Thyroid gland (tissue), 4 donors: ENCODE results near the gene EXOC4. TPM values are rescaled to one million over a fixed set of nuclear protein-coding genes. Genes with fewer than 3 reads are reported as not detected.

Source experiments
- DNase-seq, 2 donors: peaks; one replicate each; pipeline ENCODE4 v3.0.0-alpha.2; 2019
- H3K27ac ChIP-seq, 3 donors: fragments of 200-600 bp; sonication (generic); 1 replicate in 2 of 3; 2 replicates in 1 of 3; pipeline ENCODE4 v1.5.1; 2016 to 2019; ENCODE audit warnings: mild to moderate bottlenecking in 1 of 3, moderate library complexity in 1 of 3
- H3K27me3 ChIP-seq: fragments of 200-600 bp; sonication (generic); one replicate; pipeline ENCODE4 v1.5.1; 2019
- H3K36me3 ChIP-seq, 2 donors: fragments of 200-600 bp; sonication (generic); one replicate each; pipeline ENCODE4 v1.5.1; 2016 to 2019
- H3K4me1 ChIP-seq, 2 donors: fragments of 200-600 bp; sonication (generic); one replicate each; pipeline ENCODE4 v1.5.1; 2017 to 2019
- H3K4me3 ChIP-seq, 3 donors: fragments of 200-600 bp; sonication (generic); replicated peaks in 1 of 3; 1 replicate in 2 of 3; 2 replicates in 1 of 3; pipeline ENCODE4 v1.5.1; 2016; ENCODE audit warnings: mild to moderate bottlenecking in 1 of 3
- H3K9me3 ChIP-seq: fragments of 200-600 bp; sonication (generic); one replicate; pipeline ENCODE4 v1.5.1; 2017
- CTCF ChIP-seq, 6 experiments: fragments of 200-600 bp in 3 of 6; fragments of 450-650 bp in 3 of 6; sonication (generic) in 3 of 6; IDR thresholded peaks; one replicate each; pipeline ENCODE4 v1.5.1; 2016 to 2019; ENCODE audit warnings: antibody characterized with exemption in 6 of 6, mild to moderate bottlenecking in 2 of 6, inconsistent platforms in 1 of 6, moderate library complexity in 1 of 6
- POLR2A ChIP-seq, 2 donors: fragments of 450-650 bp; IDR thresholded peaks; one replicate each; pipeline ENCODE4 v1.6.1; 2017; ENCODE audit warnings: antibody characterized with exemption in 2 of 2, mild to moderate bottlenecking in 2 of 2, moderate library complexity in 1 of 2
- WGBS, 2 donors: methylation state at CpG; one replicate each; pipeline ENCODE4 v1.1.5; 2017; 5-methylcytosine and 5-hydroxymethylcytosine counted together
- intact Hi-C: fragments of 100-400 bp; cut with DNase I; formaldehyde crosslinking; loops from one replicate; pipeline ENCODE4 v1.15.1; 2023
- total RNA-seq, 4 donors: library from RNA; depleted of rRNA; stranded (reverse); fragments of >200 nt; gene quantifications; one replicate each; pipeline ENCODE4 v1.2.3, GENCODE V29; 2016

EXOC4 gene
- total RNA-seq, 4 donors from 2014 or later, result 74.0 to 116 (median 107) TPM

- Histone ChIP-seq H3K4me1 (no peaks in the 10 kb centered on the region), H3K36me3 (no peaks in the 10 kb centered on the region), H3K9me3 (no peaks in the 10 kb centered on the region), H3K4me3 (no peak overlapping the region), H3K27me3 (no peaks in the 10 kb centered on the region), H3K27ac (no peak overlapping the region)
- 91 to 92% methylated on average over 4 of the region's 4 CpGs for WGBS, 2 donors
- DNase-seq, result no peak
- TF ChIP-seq CTCF (IDR thresholded peaks at IDR 0.05) (no peak), POLR2A (IDR thresholded peaks at IDR 0.05) (no peak)
- intact Hi-C loops, result no loop called here
These were observed 295.1 kb downstream of the EXOC4 start for GRCh38 chr7:133547981-133548380.

GRCh38 chr7:133549633-133550032 lies 296.8 kb downstream of the EXOC4 start:
- H3K4me1 ChIP-seq, result no peaks in the 10 kb centered on the region
- 79 to 91% methylated on average over 1 of the region's 1 CpG for WGBS, 2 donors
- H3K4me3 ChIP-seq, result no peak overlapping the region
- H3K9me3 ChIP-seq, result no peaks in the 10 kb centered on the region
- no peak for DNase-seq
- no peaks in the 10 kb centered on the region for H3K36me3 ChIP-seq
- no peak for TF ChIP-seq POLR2A (IDR thresholded peaks at IDR 0.05)
- no peak for TF ChIP-seq CTCF (IDR thresholded peaks at IDR 0.05)
- H3K27me3 ChIP-seq, result no peaks in the 10 kb centered on the region
- H3K27ac ChIP-seq, result no peak overlapping the region
- intact Hi-C loops, result no loop called here

- intact Hi-C loops, result no loop called here
- TF ChIP-seq POLR2A (IDR thresholded peaks at IDR 0.05) (no peak), CTCF (IDR thresholded peaks at IDR 0.05) (no peak)
- no peaks in the 10 kb centered on the region for H3K4me1 ChIP-seq
- WGBS, 2 donors, result 95% methylated on average over 3 of the region's 3 CpGs
- no peaks in the 10 kb centered on the region for H3K27me3 ChIP-seq
- no peak overlapping the region for H3K4me3 ChIP-seq
- no peaks in the 10 kb centered on the region for H3K9me3 ChIP-seq
- H3K27ac ChIP-seq, result no peak overlapping the region
- DNase-seq, result no peak
- no peaks in the 10 kb centered on the region for H3K36me3 ChIP-seq
These were observed 297.3 kb downstream of the EXOC4 start for GRCh38 chr7:133550145-133550544.

- H3K27ac ChIP-seq, result no peak overlapping the region
- H3K4me1 ChIP-seq, result no peaks in the 10 kb centered on the region
- intact Hi-C loops, result no loop called here
- no peak for TF ChIP-seq POLR2A (IDR thresholded peaks at IDR 0.05)
- no peak for TF ChIP-seq CTCF (IDR thresholded peaks at IDR 0.05)
- WGBS, 2 donors, result 94 to 99% methylated on average over 4 of the region's 4 CpGs
- no peaks in the 10 kb centered on the region for H3K27me3 ChIP-seq
- DNase-seq, result no peak
- no peak overlapping the region for H3K4me3 ChIP-seq
- H3K9me3 ChIP-seq, result no peaks in the 10 kb centered on the region
- no peaks in the 10 kb centered on the region for H3K36me3 ChIP-seq
These were observed 297.9 kb downstream of the EXOC4 start for GRCh38 chr7:133550811-133551210.

- H3K27ac ChIP-seq, result no peak overlapping the region
- intact Hi-C loops, result no loop called here
- TF ChIP-seq CTCF (IDR thresholded peaks at IDR 0.05) (no peak), POLR2A (IDR thresholded peaks at IDR 0.05) (no peak)
- H3K4me3 ChIP-seq, result no peak overlapping the region
- 93 to 97% methylated on average over 4 of the region's 4 CpGs for WGBS, 2 donors
- no peaks in the 10 kb centered on the region for H3K36me3 ChIP-seq
- no peak for DNase-seq
- H3K27me3 ChIP-seq, result no peaks in the 10 kb centered on the region
- H3K4me1 ChIP-seq, result no peaks in the 10 kb centered on the region
- no peaks in the 10 kb centered on the region for H3K9me3 ChIP-seq
These were observed 298.6 kb downstream of the EXOC4 start for GRCh38 chr7:133551466-133551865.
